HG03139 (cell line): ENCODE data around the gene DAO.
A peak's percentile ranks its signal among the peaks of the same experiment; 100 is the strongest.
"Not testable (repeated sequence)": the region's sequence is repeated elsewhere in the genome, so short reads cannot be mapped to it uniquely, and the experiment has no call there.

ENCODE experiments used
- ATAC-seq: cut with Tn5 transposase; IDR thresholded peaks from one replicate; pipeline ENCODE4 v1.9.1; 2021; ENCODE audit not compliant: unreplicated experiment

Gene DAO

GRCh38 chr12:108849660-108850059, 30.2 kb upstream of the DAO start:
- ATAC-seq = no peak

- peak; percentile 62 for ATAC-seq
Measured at GRCh38 chr12:108850854-108851573, 28.9 kb upstream of the DAO start.

GRCh38 chr12:108852674-108853309, 27.1 kb upstream of the DAO start:
- ATAC-seq = no peak

- no peak for ATAC-seq
Measured at GRCh38 chr12:108853426-108853825, 26.5 kb upstream of the DAO start.

- no peak for ATAC-seq
Measured at GRCh38 chr12:108853981-108854446, 25.9 kb upstream of the DAO start.

GRCh38 chr12:108854451-108855283, 25.2 kb upstream of the DAO start:
- no peak for ATAC-seq

- ATAC-seq = no peak
Measured at GRCh38 chr12:108855284-108856169, 24.4 kb upstream of the DAO start.

GRCh38 chr12:108856170-108856427, 23.8 kb upstream of the DAO start:
- ATAC-seq = no peak

GRCh38 chr12:108856428-108857157, 23.3 kb upstream of the DAO start:
- ATAC-seq = peak; percentile 10

- ATAC-seq = no peak
Measured at GRCh38 chr12:108857158-108857407, 22.8 kb upstream of the DAO start.

GRCh38 chr12:108858311-108859074, 21.4 kb upstream of the DAO start:
- ATAC-seq = no peak

- not testable (repeated sequence) for ATAC-seq
Measured at GRCh38 chr12:108859141-108859922, 20.6 kb upstream of the DAO start.

- no peak for ATAC-seq
Measured at GRCh38 chr12:108859923-108860291, 20.0 kb upstream of the DAO start.

GRCh38 chr12:108860443-108860842, 19.4 kb upstream of the DAO start:
- no peak for ATAC-seq

- no peak for ATAC-seq
Measured at GRCh38 chr12:108861878-108862587, 17.9 kb upstream of the DAO start.

- ATAC-seq = no peak
Measured at GRCh38 chr12:108862588-108862959, 17.3 kb upstream of the DAO start.

GRCh38 chr12:108865169-108865568, 14.7 kb upstream of the DAO start:
- no peak for ATAC-seq

- not testable (repeated sequence) for ATAC-seq
Measured at GRCh38 chr12:108866083-108866482, 13.8 kb upstream of the DAO start.

- ATAC-seq = no peak
Measured at GRCh38 chr12:108868781-108869180, 11.1 kb upstream of the DAO start.
